Fibroblast of upper back skin (primary cell): Measurements from ENCODE around the gene MRPS16.
"Not testable (repeated sequence)": the region's sequence is repeated elsewhere in the genome, so short reads cannot be mapped to it uniquely, and the experiment has no call there.

Experiments used
- DNase-seq: peaks from one replicate; pipeline ENCODE4 v3.0.0-alpha.2; 2013

Gene MRPS16

GRCh38 chr10:73252445-73253224 is at the start of gene MRPS16:
TSS of gene MRPS16 (minus strand) at chr10:73252644. CDS start at chr10:73252482, 162 bp downstream.
- peak; percentile 97 for DNase-seq

- no peak for DNase-seq
Measured at GRCh38 chr10:73296946-73297345, 44.5 kb upstream of the MRPS16 start.

GRCh38 chr10:73293461-73293860 is 41.0 kb upstream of the MRPS16 start:
- no peak for DNase-seq

GRCh38 chr10:73289958-73290357 is 37.5 kb upstream of the MRPS16 start:
- no peak for DNase-seq

- DNase-seq: no peak
Measured at GRCh38 chr10:73287441-73287840, 35.0 kb upstream of the MRPS16 start.

GRCh38 chr10:73281097-73281496 is 28.7 kb upstream of the MRPS16 start:
- no peak for DNase-seq

GRCh38 chr10:73264423-73264822 is 12.0 kb upstream of the MRPS16 start:
- DNase-seq: no peak

- DNase-seq: peak; percentile 57
Measured at GRCh38 chr10:73263693-73264347, 11.4 kb upstream of the MRPS16 start.

GRCh38 chr10:73262880-73263555 is 10.6 kb upstream of the MRPS16 start:
- DNase-seq: no peak

- peak; percentile 84 for DNase-seq
Measured at GRCh38 chr10:73262105-73262730, 9.8 kb upstream of the MRPS16 start.

- no peak for DNase-seq
Measured at GRCh38 chr10:73261362-73261995, 9.0 kb upstream of the MRPS16 start.

- DNase-seq: not testable (repeated sequence)
Measured at GRCh38 chr10:73258612-73259011, 6.2 kb upstream of the MRPS16 start.

GRCh38 chr10:73253225-73253555 is 746 bp upstream of the MRPS16 start:
- no peak for DNase-seq

GRCh38 chr10:73251683-73252444 is 580 bp downstream of the MRPS16 start:
- no peak for DNase-seq

- peak; percentile 20 for DNase-seq
Measured at GRCh38 chr10:73248259-73248724, 4.2 kb downstream of the MRPS16 start.

GRCh38 chr10:73247509-73248258 is 4.8 kb downstream of the MRPS16 start:
- no peak for DNase-seq

- peak; percentile 93 for DNase-seq
Measured at GRCh38 chr10:73246646-73247508, 5.6 kb downstream of the MRPS16 start, which contains the start of gene DNAJC9. TSS of gene DNAJC9 (minus strand) at chr10:73247255. CDS start at chr10:73247189, 66 bp downstream.

GRCh38 chr10:73246322-73246645 is 6.2 kb downstream of the MRPS16 start:
- DNase-seq: no peak

GRCh38 chr10:73244866-73245477 is 7.5 kb downstream of the MRPS16 start:
- DNase-seq: no peak

GRCh38 chr10:73239908-73240307 is 12.5 kb downstream of the MRPS16 start:
- DNase-seq: no peak
